Heart left ventricle (tissue), 16 donors: ENCODE measurements around the gene HDAC7. TPM values are rescaled to one million over a fixed set of nuclear protein-coding genes. Genes with fewer than 3 reads are reported as not detected.

ENCODE experiments used
- ATAC-seq, 4 donors: fragments of 200-7000 bp; cut with Tn5 transposase; one replicate each; pipeline ENCODE4 v1.9.1; 2020 to 2022; ENCODE audit warnings: moderate library complexity in 4 of 4, mild to moderate bottlenecking in 3 of 4, moderate number of reproducible peaks in 1 of 4
- DNase-seq, 5 donors: peaks; one replicate each; pipeline ENCODE4 v3.0.0-alpha.2; 2020
- H3K27ac ChIP-seq, 12 donors: fragments of 200-600 bp; sonication (generic) in 4 of 12; one replicate each; pipeline versions ENCODE4 v1.5.0 to v1.8.0; 2016 to 2022; ENCODE audit warnings: mild to moderate bottlenecking in 2 of 12
- H3K27me3 ChIP-seq, 9 donors: fragments of 200-600 bp; sonication (generic) in 2 of 9; one replicate each; pipeline versions ENCODE4 v1.5.1 to v1.8.0; 2016 to 2022; ENCODE audit warnings: mild to moderate bottlenecking in 3 of 9
- H3K36me3 ChIP-seq, 9 donors: fragments of 200-600 bp; sonication (generic) in 2 of 9; one replicate each; pipeline versions ENCODE4 v1.5.0 to v1.8.0; 2018 to 2022; ENCODE audit warnings: mild to moderate bottlenecking in 2 of 9
- H3K4me1 ChIP-seq, 12 donors: fragments of 200-600 bp; sonication (generic) in 4 of 12; one replicate each; pipeline versions ENCODE4 v1.5.0 to v1.8.0; 2016 to 2022; ENCODE audit warnings: mild to moderate bottlenecking in 3 of 12
- H3K4me3 ChIP-seq, 12 donors: fragments of 200-600 bp; sonication (generic) in 4 of 12; one replicate each; pipeline versions ENCODE4 v1.5.0 to v1.8.0; 2017 to 2022; ENCODE audit warnings: mild to moderate bottlenecking in 9 of 12, moderate library complexity in 4 of 12
- H3K9me3 ChIP-seq, 12 donors: fragments of 200-600 bp; sonication (generic) in 4 of 12; one replicate each; pipeline versions ENCODE4 v1.5.0 to v1.8.0; 2016 to 2022; ENCODE audit warnings: mild to moderate bottlenecking in 1 of 12
- CTCF ChIP-seq, 12 donors: fragments of 200-600 bp; sonication (generic) in 4 of 12; IDR thresholded peaks; one replicate each; pipeline versions ENCODE4 v1.5.0 to v1.8.0; 2018 to 2022; ENCODE audit warnings: antibody characterized with exemption in 12 of 12, mild to moderate bottlenecking in 5 of 12
- POLR2A ChIP-seq, 2 donors: fragments of 450-650 bp; IDR thresholded peaks; one replicate each; pipeline ENCODE4 v1.6.1; 2017; ENCODE audit warnings: antibody characterized with exemption in 2 of 2, mild to moderate bottlenecking in 2 of 2, moderate library complexity in 2 of 2
- WGBS, 4 donors: extraction: QIAGEN DNeasy Blood & Tissue Kit in 2 of 4; methylation state at CpG; one replicate each; pipeline versions ENCODE4 v1.1.5 to v1.1.7; 2013 to 2018; 5-methylcytosine and 5-hydroxymethylcytosine counted together
- intact Hi-C, 10 donors: fragments of 100-400 bp; cut with DNase I; formaldehyde crosslinking; loops; one replicate each; pipeline versions ENCODE4 v1.11.1 to v1.14.2; 2022
- polyA plus RNA-seq, 2 donors: library from polyadenylated mRNA; stranded (reverse); fragments of 200-250 nt; gene quantifications; one replicate each; pipeline ENCODE4 v1.2.3, GENCODE V29; 2013
- total RNA-seq, 9 donors: library from RNA; depleted of rRNA in 2 of 9; stranded (reverse); fragments of >200 nt in 2 of 9; fragmentation: NEBNext Ultra II Directional in 3 of 9; extraction: Animal tissue kit (Norgen Biotek cat#: 25700) in 3 of 9; gene quantifications; one replicate each; pipeline versions ENCODE4 v1.1.0 to v1.2.4, GENCODE V29; 2016 to 2023
- donor health status: ischemic (EF 13 %, LVEDD 7.1; RV severe dilation, severe dysfunction).
- donor health status: healthy with polysubstance abuse.
- donor health status: DM: no; HTN: yes; CAD: no.
- donor health status: DM: no; HTN: no; CAD: no.
- donor health status: ischemic (EF 25% LVEDD 6.9; RV normal size, moderate dysfunction).
- donor health status: ischemic (EF 25% LVEDD 5.7; RV mildly dilated, moderate dysfunction).
- donor health status: healthy.
- donor health status: DM: yes; HTN: yes; CAD: no.
- donor health status: ischemic (EF 35%, LVEDD 5.7; RV mildly dilated, moderate dysfunction).
- donor health status: nonischemic (EF 11% LVEDD 7.7; RV severe dilation, severe dysfunction).
- donor health status: DM: yes; HTN: yes; CAD: no.
- donor health status: PGD.
- donor health status: ischemic (EF 29% LVEDD 5.4; RV normal size, mild dysfunction).
- donor health status: nonischemic (EF 23%, LVEDD 6.1; RV moderate dilation, normal function).

HDAC7 gene
- total and polyA plus RNA-seq, 11 donors = 27.4 to 63.0 (median 39.3) TPM

GRCh38 chr12:47757364-47757839, 62.3 kb downstream of the HDAC7 start:
- WGBS, 4 donors = 56 to 86% (median 61%) methylated on average over 5 to 7 of the region's 7 CpGs
- Histone ChIP-seq H3K27ac (peak overlapping the region; percentile 64 to 90 (median 82)), H3K4me1 (peaks cover 18 to 74% (median 55%) of the 10 kb centered on the region in 12 donors), H3K9me3 (no peaks in the 10 kb centered on the region), H3K27me3 (no peaks in the 10 kb centered on the region), H3K4me3 (peak overlapping the region; percentile 42 to 76 (median 64)), H3K36me3 (peaks cover 0 to 4% (median 0%) of the 10 kb centered on the region in 9 donors)
- TF ChIP-seq CTCF (IDR thresholded peaks at IDR 0.05) (no peak), POLR2A (IDR thresholded peaks at IDR 0.05) (no peak)
- intact Hi-C loops = loop anchor here in 1 of 10 donors (5.0 kb wide), 1 partner anchor 40 kb away; no protein-coding TSS in a partner anchor
- ATAC-seq (no peak), DNase-seq (no peak)

- Histone ChIP-seq H3K4me1 (peaks cover 18 to 81% (median 65%) of the 10 kb centered on the region in 12 donors), H3K9me3 (no peaks in the 10 kb centered on the region), H3K36me3 (peaks cover 0 to 9% (median 0%) of the 10 kb centered on the region in 9 donors), H3K27ac (peak overlapping the region; percentile 64 to 90 (median 82)), H3K4me3 (peak overlapping the region; percentile 8 to 76 (median 64)), H3K27me3 (no peaks in the 10 kb centered on the region)
- ATAC-seq (no peak), DNase-seq (peak in 1 of 5 donors; percentile 57)
- TF ChIP-seq CTCF (IDR thresholded peaks at IDR 0.05) (no peak), POLR2A (IDR thresholded peaks at IDR 0.05) (no peak)
- intact Hi-C loops = loop anchor here in 1 of 10 donors (5.0 kb wide), 1 partner anchor 39 kb away; no protein-coding TSS in a partner anchor
- whole genome bisulfite sequencing, 4 donors = 54 to 64% (median 58%) methylated on average over 12 of the region's 12 CpGs
Observed at GRCh38 chr12:47755655-47756562, 63.8 kb downstream of the HDAC7 start.

GRCh38 chr12:47754881-47755280, 64.8 kb downstream of the HDAC7 start:
- Histone ChIP-seq H3K27ac (peak overlapping the region; percentile 64 to 90 (median 82)), H3K4me1 (peaks cover 18 to 81% (median 64%) of the 10 kb centered on the region in 12 donors), H3K9me3 (no peaks in the 10 kb centered on the region), H3K36me3 (peaks cover 0 to 19% (median 4%) of the 10 kb centered on the region in 9 donors), H3K27me3 (no peaks in the 10 kb centered on the region), H3K4me3 (peak overlapping the region in 5 of 12 donors; percentile 55 to 68 (median 65))
- no peak for TF ChIP-seq POLR2A (IDR thresholded peaks at IDR 0.05)
- TF ChIP-seq CTCF (IDR thresholded peaks at IDR 0.05) = no peak
- intact Hi-C loops = loop anchor here in 1 of 10 donors (5.0 kb wide), 1 partner anchor 38 kb away; no protein-coding TSS in a partner anchor
- ATAC-seq (peak in 2 of 4 donors; percentile 33 to 35), DNase-seq (peak in 4 of 5 donors; percentile 51 to 79 (median 67))
- WGBS, 4 donors = 51 to 60% (median 55%) methylated on average over 3 of the region's 3 CpGs

- no peak for TF ChIP-seq CTCF (IDR thresholded peaks at IDR 0.05)
- no peak for TF ChIP-seq POLR2A (IDR thresholded peaks at IDR 0.05)
- H3K9me3 ChIP-seq = no peaks in the 10 kb centered on the region
Observed at GRCh38 chr12:47754126-47754525, 65.6 kb downstream of the HDAC7 start.

More at GRCh38 chr12:47754126-47754525, 65.6 kb downstream of the HDAC7 start:
- Histone ChIP-seq H3K4me3 (peak overlapping the region in 8 of 12 donors; percentile 0 to 67 (median 24)), H3K27me3 (no peaks in the 10 kb centered on the region), H3K4me1 (peaks cover 18 to 74% (median 60%) of the 10 kb centered on the region in 12 donors), H3K36me3 (peaks cover 0 to 26% (median 9%) of the 10 kb centered on the region in 9 donors), H3K27ac (peak overlapping the region; percentile 64 to 90 (median 82))
- WGBS, 4 donors = 74 to 81% (median 78%) methylated on average over 4 of the region's 4 CpGs
- DNase-seq (peak in 1 of 5 donors; percentile 10), ATAC-seq (no peak)
- intact Hi-C loops = no loop called here
